K562 (cell line): ENCODE data around the gene AEN. TPM values are rescaled to one million over a fixed set of nuclear protein-coding genes. Genes with fewer than 3 reads are reported as not detected.

Experiments used
- ATF6 ChIP-seq: sonication (generic); formaldehyde crosslinking; IDR thresholded peaks from 2 replicates; pipeline ENCODE4 v1.4.0; 2020; ENCODE audit warnings: mild to moderate bottlenecking, missing genetic modification reagents
- BCOR ChIP-seq: fragments of 450-650 bp; IDR thresholded peaks from 2 replicates; pipeline ENCODE4 v1.6.1; 2016
- BRF2 ChIP-seq: IDR thresholded peaks from 3 replicates; pipeline ENCODE4 v1.6.1; 2011; ENCODE audit warnings: borderline replicate concordance, mild to moderate bottlenecking; ENCODE audit not compliant: insufficient read length, insufficient read depth
- CBX8 ChIP-seq: fragments of 200-600 bp; sonication (generic); IDR thresholded peaks from 2 replicates; pipeline ENCODE4 v1.6.1; 2012; ENCODE audit warnings: borderline replicate concordance, mixed run types, low read depth, mild to moderate bottlenecking, moderate library complexity, mixed read lengths, low read length, control low read depth, inconsistent platforms; ENCODE audit not compliant: poor library complexity, severe bottlenecking; ENCODE audit errors: extremely low read depth
- ELK1 ChIP-seq: sonication (generic); formaldehyde crosslinking; IDR thresholded peaks from 2 replicates; pipeline ENCODE4 v1.8.1; 2022; ENCODE audit warnings: missing genetic modification reagents
- ETV6 ChIP-seq, 3 experiments: fragments of 150-350 bp in 1 of 3; sonication (generic) in 1 of 3; formaldehyde crosslinking in 1 of 3; IDR thresholded peaks; 2 replicates each; pipeline versions ENCODE4 v1.6.1 to v1.8.0; 2014 to 2022; ENCODE audit warnings: borderline replicate concordance in 2 of 3, low read depth in 2 of 3, antibody characterized with exemption in 1 of 3, low read length in 1 of 3, mild to moderate bottlenecking in 1 of 3, missing genetic modification reagents in 1 of 3
- KLF16 ChIP-seq: IDR thresholded peaks from 2 replicates; pipeline ENCODE4 v1.6.1; 2016; ENCODE audit warnings: antibody characterized with exemption
- NFYB ChIP-seq: IDR thresholded peaks from 2 replicates; pipeline ENCODE4 v1.6.1; 2011; ENCODE audit warnings: mild to moderate bottlenecking, moderate library complexity; ENCODE audit not compliant: insufficient read length; ENCODE audit errors: extremely low read depth
- THAP12 ChIP-seq: fragments of 250-450 bp; sonication (Bioruptor Pico); IDR thresholded peaks from 2 replicates; pipeline ENCODE4 v1.9.0; 2021; ENCODE audit warnings: mild to moderate bottlenecking, inconsistent platforms
- ZBTB49 ChIP-seq: sonication (generic); formaldehyde crosslinking; IDR thresholded peaks from 2 replicates; pipeline ENCODE4 v1.8.0; 2022; ENCODE audit warnings: missing genetic modification reagents, mild to moderate bottlenecking, borderline replicate concordance
- ZBTB9 ChIP-seq: fragments of 450-650 bp; formaldehyde crosslinking; IDR thresholded peaks from 2 replicates; pipeline ENCODE4 v1.4.0; 2020; ENCODE audit warnings: mild to moderate bottlenecking, moderate library complexity
- ZNF253 ChIP-seq: fragments of 250-450 bp; sonication (Bioruptor Pico); conservative IDR thresholded peaks from 2 replicates; pipeline ENCODE4 v1.6.1; 2021; ENCODE audit warnings: mild to moderate bottlenecking
- ZNF561 ChIP-seq: fragments of 450-650 bp; formaldehyde crosslinking; conservative IDR thresholded peaks from 2 replicates; pipeline ENCODE4 v1.4.0; 2020; ENCODE audit warnings: mild to moderate bottlenecking, moderate library complexity
- polyA plus RNA-seq, 8 experiments: library from polyadenylated mRNA; depleted of rRNA in 4 of 8; stranded (reverse) in 5 of 8; unstranded in 3 of 8; fragments of >200 nt; fragmentation: Nextera tagmentation in 2 of 8; fragmentation: Illumina TruSeq in 1 of 8; extraction: Ambion mirVana in 2 of 8; extraction: Trizol in 1 of 8; gene quantifications; 2 replicates each; pipeline versions ENCODE4 v1.2.1 to v1.2.3, GENCODE V29; 2011 to 2014; ENCODE audit warnings: inconsistent platforms in 1 of 8, missing spikeins in 1 of 8
- total RNA-seq, 7 experiments: library from RNA; depleted of rRNA in 6 of 7; stranded (reverse); fragments of >200 nt in 6 of 7; fragmentation: Illumina TruSeq in 2 of 7; extraction: Trizol in 2 of 7; gene quantifications; 2 replicates each; pipeline versions ENCODE4 v1.2.1 to v1.2.3, GENCODE V29; 2011 to 2021; ENCODE audit warnings: low replicate concordance in 1 of 7

The AEN gene
- total and polyA plus RNA-seq, 9 of the 15 experiments (the other 6 are each of a cell fraction or from before 2014, with no cell fraction given) = 9.0 to 51.0 (median 32.8) TPM

- TF ChIP-seq THAP12 (CRISPR knock-in tag) (no peak), CBX8 (no peak), ELK1 (CRISPR knock-in tag) (no peak), ZNF561 (no peak), ZNF253 (CRISPR knock-in tag) (no peak), BCOR (no peak), ZBTB49 (CRISPR knock-in tag) (no peak), ATF6 (no peak), KLF16 (no peak), BRF2 (no peak), NFYB (no peak), ETV6 (IDR thresholded peaks at IDR 0.05; ENCODE audit: borderline replicate concordance in 1 of 2, low read depth in 2 of 2, low read length in 1 of 2) (no peak), ETV6 (CRISPR knock-in tag; IDR thresholded peaks at IDR 0.05; ENCODE audit: borderline replicate concordance) (no peak), ZBTB9 (CRISPR knock-in tag) (no peak)
These were observed 41.8 kb upstream of the AEN start (continued) for GRCh38 chr15:88579322-88579721.
